SK-N-SH (cell line): ENCODE data around the gene MRAP. TPM values are rescaled to one million over a fixed set of nuclear protein-coding genes. Genes with fewer than 3 reads are reported as not detected.

Source experiments
- CTCF ChIA-PET: fragments of 300-600, 350-600 bp; formaldehyde crosslinking; extraction: SDS; loops from one replicate; lab custom pipeline; 2021; lab: Yijun Ruan, JAX
- POLR2A ChIA-PET: fragments of 350-600 bp; sonication (Branson Sonifier 250); formaldehyde crosslinking; extraction: SDS; loops from one replicate; lab custom pipeline; 2020; ENCODE audit warnings: antibody characterized with exemption, inconsistent platforms; lab: Yijun Ruan, JAX
- DNase-seq: peaks from one replicate; pipeline ENCODE4 v3.0.0; 2012
- H2AFZ ChIP-seq: fragments of 200-600 bp; sonication (generic); 2 replicates; pipeline ENCODE4 v1.8.1; 2016; ENCODE audit warnings: antibody characterized with exemption, mild to moderate bottlenecking, low read depth
- H3F3A ChIP-seq: fragments of 200-600 bp; sonication (generic); replicated peaks from 2 replicates; pipeline ENCODE3; 2016; ENCODE audit warnings: antibody characterized with exemption, mild to moderate bottlenecking; ENCODE audit not compliant: insufficient read depth
- H3K27ac ChIP-seq, 2 experiments: fragments of 200-500 bp in 1 of 2; fragments of 200-600 bp in 1 of 2; sonication (Bioruptor generic) in 1 of 2; sonication (generic), shearing (Covaris generic) in 1 of 2; 2 replicates each; pipeline versions ENCODE4 v1.5.1 to v1.6.1; 2014 to 2016; ENCODE audit warnings: low read depth in 2 of 2, inconsistent platforms in 1 of 2, low read length in 1 of 2, mild to moderate bottlenecking in 1 of 2, mixed read lengths in 1 of 2
- H3K27me3 ChIP-seq: fragments of 200-600 bp; sonication (generic), shearing (Covaris generic); 2 replicates; pipeline ENCODE4 v1.6.1; 2016; ENCODE audit warnings: mixed run types; ENCODE audit not compliant: insufficient read depth
- H3K36me3 ChIP-seq, 2 experiments: fragments of 200-500 bp in 1 of 2; fragments of 200-600 bp in 1 of 2; sonication (Bioruptor generic) in 1 of 2; sonication (generic) in 1 of 2; replicated peaks in 1 of 2; 2 replicates each; pipeline versions ENCODE3 to v1.5.1; 2014 to 2016; ENCODE audit warnings: low read length in 1 of 2, mild to moderate bottlenecking in 1 of 2; ENCODE audit not compliant: insufficient read depth in 2 of 2, control insufficient read depth in 1 of 2
- H3K4me1 ChIP-seq, 2 experiments: fragments of 200-500 bp in 1 of 2; fragments of 200-600 bp in 1 of 2; sonication (Bioruptor generic) in 1 of 2; sonication (generic), shearing (Covaris generic) in 1 of 2; 2 replicates each; pipeline versions ENCODE4 v1.5.1 to v1.6.1; 2014 to 2016; ENCODE audit warnings: low read depth in 1 of 2, low read length in 1 of 2, mixed run types in 1 of 2; ENCODE audit not compliant: insufficient read depth in 2 of 2, control insufficient read depth in 1 of 2
- H3K4me2 ChIP-seq: fragments of 200-600 bp; sonication (generic), shearing (Covaris generic); 2 replicates; pipeline ENCODE4 v1.6.1; 2017; ENCODE audit warnings: mixed run types
- H3K4me3 ChIP-seq, 2 experiments: fragments of 200-500 bp in 1 of 2; fragments of 200-600 bp in 1 of 2; sonication (Bioruptor generic) in 1 of 2; sonication (generic), shearing (Covaris generic) in 1 of 2; 2 replicates each; pipeline versions ENCODE4 v1.5.1 to v1.8.1; 2014 to 2016; ENCODE audit warnings: low read depth in 2 of 2, inconsistent platforms in 1 of 2, low read length in 1 of 2, mild to moderate bottlenecking in 1 of 2, mixed read lengths in 1 of 2, moderate library complexity in 1 of 2
- H3K79me2 ChIP-seq: fragments of 200-600 bp; sonication (generic); 2 replicates; pipeline ENCODE4 v1.8.1; 2017; ENCODE audit warnings: mild to moderate bottlenecking; ENCODE audit not compliant: insufficient read depth
- H3K9ac ChIP-seq: fragments of 200-600 bp; sonication (generic); 2 replicates; pipeline ENCODE4 v1.6.1; 2017; ENCODE audit warnings: mixed run types
- H3K9me2 ChIP-seq: fragments of 200-600 bp; sonication (generic); 2 replicates; pipeline ENCODE4 v1.6.1; 2017; ENCODE audit warnings: mixed run types
- H3K9me3 ChIP-seq: fragments of 200-600 bp; sonication (generic); 2 replicates; pipeline ENCODE4 v1.6.1; 2017; ENCODE audit warnings: mixed run types, mild to moderate bottlenecking, moderate library complexity
- H4K20me1 ChIP-seq: fragments of 200-600 bp; sonication (generic); 2 replicates; pipeline ENCODE4 v1.6.1; 2017; ENCODE audit warnings: mild to moderate bottlenecking, mixed run types; ENCODE audit not compliant: insufficient read depth
- FOSL2 ChIP-seq: IDR thresholded peaks from 2 replicates; pipeline ENCODE4 v1.4.0; 2012; ENCODE audit warnings: low read depth, mild to moderate bottlenecking, moderate library complexity, borderline replicate concordance
- FOXM1 ChIP-seq: IDR thresholded peaks from 2 replicates; pipeline ENCODE4 v1.4.0; 2012; ENCODE audit warnings: low read depth, mild to moderate bottlenecking
- GABPA ChIP-seq: IDR thresholded peaks from 2 replicates; pipeline ENCODE4 v1.4.0; 2012; ENCODE audit warnings: low read depth, mild to moderate bottlenecking
- GATA2 ChIP-seq: sonication (generic); formaldehyde crosslinking; IDR thresholded peaks from 2 replicates; pipeline ENCODE4 v1.5.0; 2020; ENCODE audit warnings: mild to moderate bottlenecking, missing genetic modification reagents
- IRF3 ChIP-seq: fragments of 150-350 bp; IDR thresholded peaks from 2 replicates; pipeline ENCODE4 v1.6.1; 2016; ENCODE audit warnings: mild to moderate bottlenecking, low read depth, low read length
- MEF2A ChIP-seq: IDR thresholded peaks from 2 replicates; pipeline ENCODE4 v1.4.0; 2012; ENCODE audit warnings: low read depth, borderline replicate concordance
- MXI1 ChIP-seq: IDR thresholded peaks from 2 replicates; pipeline ENCODE4 v1.6.1; 2012; ENCODE audit warnings: mild to moderate bottlenecking, low read depth, low read length, improper control_type of control experiment
- NFIC ChIP-seq: IDR thresholded peaks from 2 replicates; pipeline ENCODE4 v1.4.0; 2012; ENCODE audit warnings: borderline replicate concordance
- NRF1 ChIP-seq: IDR thresholded peaks from 2 replicates; pipeline ENCODE4 v1.6.1; 2012; ENCODE audit warnings: low read depth, mild to moderate bottlenecking, low read length
- PBX3 ChIP-seq: IDR thresholded peaks from 2 replicates; pipeline ENCODE4; 2012
- RCOR1 ChIP-seq: fragments of 150-350 bp; IDR thresholded peaks from 2 replicates; pipeline ENCODE4 v1.6.1; 2017; ENCODE audit warnings: antibody characterized with exemption, low read length
- RXRA ChIP-seq: IDR thresholded peaks from 2 replicates; pipeline ENCODE4 v1.4.0; 2012; ENCODE audit warnings: low read depth, mild to moderate bottlenecking, borderline replicate concordance
- SMC3 ChIP-seq: IDR thresholded peaks from 2 replicates; pipeline ENCODE4 v1.6.1; 2012; ENCODE audit warnings: low read depth, low read length, improper control_type of control experiment
- TAF1 ChIP-seq: IDR thresholded peaks from 2 replicates; pipeline ENCODE4 v1.6.1; 2012; ENCODE audit warnings: low read depth, mild to moderate bottlenecking, low read length, moderate library complexity, borderline replicate concordance
- TCF12 ChIP-seq: IDR thresholded peaks from 2 replicates; pipeline ENCODE4 v1.4.0; 2012
- WGBS: methylation state at CpG from one replicate; pipeline ENCODE4 v1.1.6; 2017; ENCODE audit warnings: low lambda C conversion rate; 5-methylcytosine and 5-hydroxymethylcytosine counted together
- polyA plus RNA-seq, 3 experiments: library from polyadenylated mRNA; depleted of rRNA; stranded (reverse); fragments of >200 nt; gene quantifications; 2 replicates each; pipeline ENCODE4 v1.2.3, GENCODE V29; 2012
- TF ChIP-seq, protein P1 (sequence below): IDR thresholded peaks from 2 replicates; pipeline ENCODE4 v1.4.0; 2012; ENCODE audit warnings: low read depth, borderline replicate concordance
- TF ChIP-seq, protein P2 (sequence below): fragments of 150-350 bp; IDR thresholded peaks from 2 replicates; pipeline ENCODE4 v1.6.1; 2017; ENCODE audit warnings: antibody characterized with exemption, low read length, low read depth, borderline replicate concordance

Gene MRAP
- polyA plus RNA-seq, 1 of the 3 experiments (the other 2 are of a cell fraction), result not detected

- DNase-seq, result no peak
- H2AFZ ChIP-seq, result no peak overlapping the region
- TF ChIP-seq, protein P1, sequence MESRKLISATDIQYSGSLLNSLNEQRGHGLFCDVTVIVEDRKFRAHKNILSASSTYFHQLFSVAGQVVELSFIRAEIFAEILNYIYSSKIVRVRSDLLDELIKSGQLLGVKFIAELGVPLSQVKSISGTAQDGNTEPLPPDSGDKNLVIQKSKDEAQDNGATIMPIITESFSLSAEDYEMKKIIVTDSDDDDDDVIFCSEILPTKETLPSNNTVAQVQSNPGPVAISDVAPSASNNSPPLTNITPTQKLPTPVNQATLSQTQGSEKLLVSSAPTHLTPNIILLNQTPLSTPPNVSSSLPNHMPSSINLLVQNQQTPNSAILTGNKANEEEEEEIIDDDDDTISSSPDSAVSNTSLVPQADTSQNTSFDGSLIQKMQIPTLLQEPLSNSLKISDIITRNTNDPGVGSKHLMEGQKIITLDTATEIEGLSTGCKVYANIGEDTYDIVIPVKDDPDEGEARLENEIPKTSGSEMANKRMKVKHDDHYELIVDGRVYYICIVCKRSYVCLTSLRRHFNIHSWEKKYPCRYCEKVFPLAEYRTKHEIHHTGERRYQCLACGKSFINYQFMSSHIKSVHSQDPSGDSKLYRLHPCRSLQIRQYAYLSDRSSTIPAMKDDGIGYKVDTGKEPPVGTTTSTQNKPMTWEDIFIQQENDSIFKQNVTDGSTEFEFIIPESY, result no peak
- TF ChIP-seq TCF12, result no peak
- TF ChIP-seq RXRA, result no peak
- TF ChIP-seq GATA2 (CRISPR knock-in tag), result no peak
- TF ChIP-seq PBX3, result no peak
- no peak for TF ChIP-seq NRF1
- no peak for TF ChIP-seq TAF1
- no peak for TF ChIP-seq MEF2A
- TF ChIP-seq RCOR1, result no peak
- no peak for TF ChIP-seq FOXM1
- TF ChIP-seq GABPA, result no peak
- no peak for TF ChIP-seq SMC3
- no peak for TF ChIP-seq NFIC
- no peak for TF ChIP-seq IRF3
- no peak for TF ChIP-seq FOSL2
- no peak for TF ChIP-seq MXI1
- TF ChIP-seq, protein P2, sequence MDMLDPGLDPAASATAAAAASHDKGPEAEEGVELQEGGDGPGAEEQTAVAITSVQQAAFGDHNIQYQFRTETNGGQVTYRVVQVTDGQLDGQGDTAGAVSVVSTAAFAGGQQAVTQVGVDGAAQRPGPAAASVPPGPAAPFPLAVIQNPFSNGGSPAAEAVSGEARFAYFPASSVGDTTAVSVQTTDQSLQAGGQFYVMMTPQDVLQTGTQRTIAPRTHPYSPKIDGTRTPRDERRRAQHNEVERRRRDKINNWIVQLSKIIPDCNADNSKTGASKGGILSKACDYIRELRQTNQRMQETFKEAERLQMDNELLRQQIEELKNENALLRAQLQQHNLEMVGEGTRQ, result no peak
- CTCF ChIA-PET, result no interaction called here
- no peaks in the 10 kb centered on the region for H3K79me2 ChIP-seq
- POLR2A ChIA-PET, result no interaction called here
- no peaks in the 10 kb centered on the region for H3K9me2 ChIP-seq
- H4K20me1 ChIP-seq, result no peaks in the 10 kb centered on the region
- H3K36me3 ChIP-seq, result peaks cover 26 to 51% of the 10 kb centered on the region in 2 experiments
- no peak overlapping the region for H3K4me3 ChIP-seq
- H3F3A ChIP-seq, result no peaks in the 10 kb centered on the region
- H3K9ac ChIP-seq, result no peak overlapping the region
- no peaks in the 10 kb centered on the region for H3K27me3 ChIP-seq
- 91% methylated on average over 2 of the region's 2 CpGs for WGBS
- H3K4me1 ChIP-seq, result no peaks in the 10 kb centered on the region
- H3K27ac ChIP-seq, result no peak overlapping the region
- H3K4me2 ChIP-seq, result no peak overlapping the region
- no peaks in the 10 kb centered on the region for H3K9me3 ChIP-seq
These were observed 2.9 kb downstream of the MRAP start for GRCh38 chr21:32301596-32301995.
